Ovary (tissue), 9 donors: ENCODE data around the gene SH3RF1. TPM values are rescaled to one million over a fixed set of nuclear protein-coding genes. Genes with fewer than 3 reads are reported as not detected.

Experiments
- DNase-seq, 5 donors: peaks; one replicate each; pipeline ENCODE4 v3.0.0-alpha.2; 2019 to 2020
- H3K27ac ChIP-seq, 2 donors: fragments of 200-600 bp; one replicate each; pipeline versions ENCODE4 v1.5.1 to v1.8.0; 2019 to 2022
- H3K27me3 ChIP-seq: fragments of 200-600 bp; one replicate; pipeline ENCODE4 v1.8.0; 2022
- H3K36me3 ChIP-seq: fragments of 200-600 bp; sonication (generic); one replicate; pipeline ENCODE4 v1.5.1; 2019
- H3K4me1 ChIP-seq: one replicate; pipeline ENCODE4 v1.8.1; 2013; ENCODE audit warnings: mild to moderate bottlenecking, moderate library complexity; ENCODE audit not compliant: insufficient read depth
- H3K4me3 ChIP-seq: fragments of 200-600 bp; sonication (generic); one replicate; pipeline ENCODE4 v1.5.1; 2017
- H3K9me3 ChIP-seq, 2 donors: fragments of 200-600 bp in 1 of 2; sonication (generic) in 1 of 2; one replicate each; pipeline versions ENCODE4 v1.5.1 to v1.8.1; 2013 to 2019; ENCODE audit warnings: mild to moderate bottlenecking in 1 of 2, moderate library complexity in 1 of 2
- CTCF ChIP-seq, 3 donors: fragments of 450-650 bp in 2 of 3; fragments of 200-600 bp in 1 of 3; IDR thresholded peaks; one replicate each; pipeline versions ENCODE4 v1.5.1 to v1.8.0; 2016 to 2022; ENCODE audit warnings: antibody characterized with exemption in 3 of 3, mild to moderate bottlenecking in 1 of 3
- EP300 ChIP-seq: sonication (generic); formaldehyde crosslinking; IDR thresholded peaks from one replicate; pipeline ENCODE4 v1.6.1; 2017; ENCODE audit warnings: antibody characterized with exemption
- POLR2A ChIP-seq: fragments of 450-650 bp; IDR thresholded peaks from one replicate; pipeline ENCODE4 v1.6.1; 2017; ENCODE audit warnings: antibody characterized with exemption, mild to moderate bottlenecking, moderate library complexity
- WGBS, 3 donors: extraction: QIAGEN DNeasy Blood & Tissue Kit in 1 of 3; methylation state at CpG; one replicate each; pipeline versions ENCODE4 v1.1.5 to v1.1.7; 2013 to 2017; 5-methylcytosine and 5-hydroxymethylcytosine counted together
- intact Hi-C, 4 donors: fragments of 100-400 bp; cut with DNase I; formaldehyde crosslinking; loops; one replicate each; pipeline versions ENCODE4 v1.11.0 to v1.15.1; 2022 to 2023
- polyA plus RNA-seq, 2 donors: library from polyadenylated mRNA; stranded (reverse); fragments of 200-250 nt in 1 of 2; fragments of 350-450 nt in 1 of 2; fragmentation: Illumina TruSeq in 1 of 2; extraction: RNeasy Lipid Tissue Mini Kit (QIAGEN cat#74804) in 1 of 2; gene quantifications; one replicate each; pipeline ENCODE4 v1.2.3, GENCODE V29; 2013 to 2014
- total RNA-seq, 7 donors: library from RNA; depleted of rRNA in 2 of 7; stranded (reverse); fragments of >200 nt in 2 of 7; fragmentation: NEBNext Ultra II Directional in 3 of 7; extraction: Animal tissue kit (Norgen Biotek cat#: 25700) in 3 of 7; gene quantifications; one replicate each; pipeline versions ENCODE4 v1.1.0 to v1.2.4, GENCODE V29; 2016 to 2023
- donor health status: DM: no; HTN: no; CAD: no; lungs with moderate emphysema.
- donor health status: DM: no; HTN: no; CAD: no.
- donor health status: Bipolar disorder and iron deficiency.
- donor health status: DM: yes; HTN: yes; CAD: no.
- donor health status: DM: no; HTN: no; CAD: no.
- donor health status: DM: yes; HTN: yes; CAD: no.

The SH3RF1 gene
- total and polyA plus RNA-seq, 9 donors: 8.2 to 32.6 (median 22.3) TPM

DNA sequence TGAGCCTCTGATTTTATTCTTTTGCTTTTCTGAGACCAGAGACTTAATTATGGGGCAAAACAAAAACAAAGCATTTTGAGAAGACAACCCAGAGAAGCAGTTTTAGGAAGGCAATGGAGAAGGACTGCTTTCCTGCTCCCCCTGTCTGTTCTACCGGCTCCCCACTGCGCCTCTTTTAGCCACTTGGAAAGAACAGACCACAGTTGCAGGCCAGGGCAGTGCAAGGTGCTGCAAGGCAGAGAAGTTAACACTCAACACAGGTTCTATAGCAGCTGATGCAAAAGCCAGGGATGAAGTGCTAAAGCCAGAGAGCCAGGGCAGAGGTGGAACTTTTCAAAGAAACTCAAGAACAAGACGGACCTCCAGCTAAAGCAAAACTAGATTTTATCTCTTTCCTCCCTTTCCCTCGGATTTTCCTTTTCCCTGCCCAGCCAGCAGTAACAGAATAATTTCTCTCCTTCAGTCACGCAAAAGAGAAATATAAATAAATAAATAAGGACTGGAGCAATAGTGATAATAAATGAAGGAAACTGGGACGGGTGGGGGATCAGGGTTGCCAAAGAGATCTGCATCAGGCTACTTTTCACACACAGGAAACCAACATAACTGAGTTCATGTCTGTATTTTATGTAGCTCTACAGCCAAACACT is 10.4 kb downstream of the SH3RF1 start:
- TF ChIP-seq CTCF (IDR thresholded peaks at IDR 0.05): no peak
- no peak for TF ChIP-seq POLR2A
- no peak for TF ChIP-seq EP300
- Histone ChIP-seq H3K27me3 (no peaks in the 10 kb centered on the region), H3K27ac (no peak overlapping the region), H3K4me3 (no peak overlapping the region), H3K36me3 (no peaks in the 10 kb centered on the region), H3K4me1 (peaks cover 16% of the 10 kb centered on the region), H3K9me3 (no peaks in the 10 kb centered on the region)
- no peak for DNase-seq
- WGBS, 3 donors: 50 to 59% (median 55%) methylated on average over 6 of the region's 6 CpGs
- intact Hi-C loops: loop anchor here in 1 of 4 donors (2.0 kb wide), 1 partner anchor 32 kb away; no protein-coding TSS in a partner anchor

DNA sequence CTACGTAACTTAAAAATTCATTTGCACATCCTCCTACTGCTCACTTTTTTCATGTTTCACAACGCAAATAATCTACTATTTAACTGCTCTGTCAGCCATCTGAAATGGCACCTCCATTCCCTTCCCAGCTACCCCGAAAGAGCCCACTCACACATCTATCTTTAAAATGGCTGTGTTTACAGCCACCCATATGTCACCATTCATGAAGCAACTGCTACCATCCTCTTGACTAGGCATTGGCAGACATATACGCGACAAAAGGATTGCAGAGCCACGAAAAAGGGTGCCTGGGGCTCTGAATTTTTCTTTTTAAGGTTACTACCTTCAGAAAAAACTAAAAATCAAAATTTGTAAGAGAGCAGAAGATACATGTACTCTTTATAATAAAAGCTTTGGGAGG is 11.5 kb downstream of the SH3RF1 start:
- WGBS, 3 donors: 91 to 95% (median 92%) methylated on average over 6 of the region's 6 CpGs
- Histone ChIP-seq H3K4me3 (no peak overlapping the region), H3K36me3 (no peaks in the 10 kb centered on the region), H3K9me3 (no peaks in the 10 kb centered on the region), H3K27me3 (no peaks in the 10 kb centered on the region), H3K27ac (no peak overlapping the region), H3K4me1 (peaks cover 20% of the 10 kb centered on the region)
- TF ChIP-seq EP300 (no peak), POLR2A (no peak), CTCF (IDR thresholded peaks at IDR 0.05) (no peak)
- no peak for DNase-seq
- intact Hi-C loops: no loop called here

DNA sequence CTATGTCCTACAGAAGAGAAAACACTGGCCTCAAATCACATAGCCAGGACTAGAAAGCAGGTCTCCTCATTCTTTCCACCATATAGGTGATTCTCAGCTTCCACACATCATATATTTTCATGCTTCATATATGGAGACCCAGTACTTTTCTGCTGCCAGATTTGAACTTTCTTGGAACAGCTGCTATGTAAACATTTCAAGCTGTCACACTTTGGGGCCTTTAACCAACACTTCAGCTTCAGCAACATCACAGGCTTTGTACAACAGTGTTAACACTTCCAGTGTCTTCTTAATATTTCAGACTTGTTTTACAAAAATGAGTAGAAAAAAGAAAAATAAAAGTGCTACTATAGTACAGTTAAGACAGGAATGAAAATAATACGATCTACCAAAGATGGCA is 12.6 kb downstream of the SH3RF1 start:
- no peaks in the 10 kb centered on the region for H3K9me3 ChIP-seq
- H3K4me1 ChIP-seq: peaks cover 17% of the 10 kb centered on the region
- no peak overlapping the region for H3K27ac ChIP-seq
- H3K4me3 ChIP-seq: no peak overlapping the region
- no peaks in the 10 kb centered on the region for H3K36me3 ChIP-seq
- intact Hi-C loops: no loop called here
- DNase-seq: no peak
- no peaks in the 10 kb centered on the region for H3K27me3 ChIP-seq
- 23 to 36% (median 27%) methylated on average over 1 of the region's 1 CpG for WGBS, 3 donors
- TF ChIP-seq POLR2A (no peak), EP300 (no peak), CTCF (IDR thresholded peaks at IDR 0.05) (no peak)

DNA sequence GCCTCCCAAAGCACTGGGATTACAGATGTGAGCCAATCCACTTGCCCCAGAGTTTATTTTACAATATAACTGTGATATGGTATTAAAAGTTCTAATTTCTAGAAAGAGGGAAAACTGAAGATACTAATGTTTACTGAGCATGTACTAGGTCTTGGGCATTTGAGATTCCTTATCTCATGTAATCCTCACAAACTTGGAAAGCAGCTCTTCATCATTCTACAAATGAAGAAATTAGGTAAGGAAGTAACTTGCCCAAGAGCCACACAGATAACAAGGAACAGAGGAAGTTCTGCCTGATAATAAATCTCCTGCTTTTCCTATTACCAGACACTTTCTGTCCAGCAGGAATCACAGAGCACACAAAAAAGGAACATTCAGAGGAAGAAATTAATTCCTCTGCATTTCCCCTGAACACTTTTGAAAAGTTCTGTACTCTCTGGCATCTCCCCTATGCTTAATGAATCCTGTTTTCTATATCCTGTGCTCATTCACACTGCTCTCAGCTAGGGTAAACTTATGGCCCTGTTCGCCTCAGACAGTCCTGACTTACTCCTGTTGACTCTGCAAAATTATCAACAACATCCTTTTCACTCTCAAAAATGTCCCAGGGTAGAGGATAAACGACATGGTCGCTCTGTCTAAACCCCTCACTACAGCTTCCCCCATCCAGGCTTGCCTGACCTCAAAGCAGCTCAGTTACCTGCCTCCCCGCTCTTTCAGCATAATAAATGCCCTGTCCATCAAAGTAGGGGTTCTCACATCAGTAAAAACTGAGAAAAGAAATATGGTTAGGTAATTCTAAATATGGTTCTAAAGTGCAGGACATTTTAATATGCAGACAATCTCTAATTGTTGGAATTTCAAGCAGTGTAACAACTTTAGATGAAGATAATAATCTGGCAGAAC is 13.6 kb downstream of the SH3RF1 start:
- no peak overlapping the region for H3K27ac ChIP-seq
- intact Hi-C loops: no loop called here
- H3K9me3 ChIP-seq: no peaks in the 10 kb centered on the region
- no peaks in the 10 kb centered on the region for H3K36me3 ChIP-seq
- no peak for DNase-seq
- H3K27me3 ChIP-seq: no peaks in the 10 kb centered on the region
- TF ChIP-seq POLR2A (no peak), CTCF (IDR thresholded peaks at IDR 0.05) (no peak), EP300 (no peak)
- H3K4me3 ChIP-seq: no peak overlapping the region
- 55 to 65% (median 63%) methylated on average over 4 of the region's 4 CpGs for WGBS, 3 donors
- H3K4me1 ChIP-seq: peaks cover 18% of the 10 kb centered on the region
